HG03280 (cell line): ENCODE data around the gene PLEKHM3.
"Not testable (repeated sequence)": the region's sequence is repeated elsewhere in the genome, so short reads cannot be mapped to it uniquely, and the experiment has no call there.

ENCODE experiments used
- ATAC-seq: cut with Tn5 transposase; IDR thresholded peaks from one replicate; pipeline ENCODE4 v1.9.1; 2021; ENCODE audit warnings: mild to moderate bottlenecking, moderate library complexity; ENCODE audit not compliant: unreplicated experiment

The PLEKHM3 gene

GRCh38 chr2:207831584-207832248 lies 193.6 kb downstream of the PLEKHM3 start:
- ATAC-seq: no peak

DNA sequence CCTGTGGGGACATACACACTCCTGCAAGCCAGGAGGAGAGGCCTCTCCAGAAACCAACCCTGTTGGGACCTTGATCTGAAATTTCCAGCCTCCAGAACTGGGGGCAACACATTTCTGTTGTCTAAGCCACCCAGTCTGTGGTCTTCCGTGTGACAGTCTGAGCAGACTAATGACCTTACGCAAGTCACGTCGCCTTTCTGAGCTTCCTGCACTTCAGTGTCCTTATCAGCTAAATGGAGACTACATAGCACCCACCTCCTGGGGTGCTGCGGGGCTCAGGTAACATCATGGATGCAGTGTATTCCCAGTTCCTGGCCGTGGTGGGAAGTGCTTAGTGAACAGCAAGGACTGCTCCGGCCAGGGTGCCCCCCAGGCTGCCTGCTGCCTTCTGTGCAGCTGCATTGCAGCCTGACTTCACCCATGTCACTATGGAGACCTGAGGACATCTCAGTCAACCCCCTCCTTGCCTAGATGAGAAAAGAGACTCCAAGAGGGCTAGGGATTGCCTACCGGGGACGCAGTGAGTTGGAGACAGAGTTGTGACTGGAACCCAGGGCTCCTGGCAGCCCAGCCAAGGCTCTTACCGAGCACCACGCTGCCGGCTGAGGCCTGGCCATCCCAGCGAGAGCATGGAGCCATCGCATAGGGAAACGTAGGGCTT lies 194.4 kb downstream of the PLEKHM3 start:
- no peak for ATAC-seq

DNA sequence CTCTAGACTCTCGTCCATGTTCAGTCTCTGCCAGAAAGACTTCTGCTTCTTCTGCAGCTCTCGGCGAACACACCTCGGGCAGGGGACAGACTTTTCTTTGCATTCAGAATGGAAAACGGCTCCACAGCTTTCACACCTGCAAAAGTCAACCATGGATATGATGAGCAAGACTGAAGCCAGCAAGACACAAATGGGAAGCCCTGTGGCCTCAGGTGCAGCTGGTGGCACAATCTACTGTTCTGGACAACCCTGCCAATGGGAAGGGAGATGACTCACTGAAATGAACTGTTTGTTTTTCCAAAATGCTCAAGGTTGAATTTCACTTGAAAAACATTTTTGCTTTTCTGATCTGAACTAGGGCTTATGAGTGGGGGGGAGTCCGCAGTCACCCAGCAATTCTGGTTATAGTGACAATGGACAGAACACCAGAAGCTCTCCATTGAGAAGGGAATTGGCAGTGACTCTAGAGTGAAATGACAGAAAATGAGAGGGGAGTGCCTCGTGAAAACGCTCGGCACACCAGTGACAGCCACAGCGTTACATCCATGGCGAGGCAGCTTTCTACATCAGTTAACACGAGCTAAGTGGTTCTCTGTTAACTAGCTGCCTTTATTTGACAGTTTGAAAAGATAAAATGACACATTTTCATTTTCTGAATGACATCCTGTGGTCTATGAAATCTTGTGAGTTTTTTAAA lies 196.8 kb downstream of the PLEKHM3 start:
- no peak for ATAC-seq

GRCh38 chr2:207825978-207826377 lies 199.3 kb downstream of the PLEKHM3 start:
- no peak for ATAC-seq

DNA sequence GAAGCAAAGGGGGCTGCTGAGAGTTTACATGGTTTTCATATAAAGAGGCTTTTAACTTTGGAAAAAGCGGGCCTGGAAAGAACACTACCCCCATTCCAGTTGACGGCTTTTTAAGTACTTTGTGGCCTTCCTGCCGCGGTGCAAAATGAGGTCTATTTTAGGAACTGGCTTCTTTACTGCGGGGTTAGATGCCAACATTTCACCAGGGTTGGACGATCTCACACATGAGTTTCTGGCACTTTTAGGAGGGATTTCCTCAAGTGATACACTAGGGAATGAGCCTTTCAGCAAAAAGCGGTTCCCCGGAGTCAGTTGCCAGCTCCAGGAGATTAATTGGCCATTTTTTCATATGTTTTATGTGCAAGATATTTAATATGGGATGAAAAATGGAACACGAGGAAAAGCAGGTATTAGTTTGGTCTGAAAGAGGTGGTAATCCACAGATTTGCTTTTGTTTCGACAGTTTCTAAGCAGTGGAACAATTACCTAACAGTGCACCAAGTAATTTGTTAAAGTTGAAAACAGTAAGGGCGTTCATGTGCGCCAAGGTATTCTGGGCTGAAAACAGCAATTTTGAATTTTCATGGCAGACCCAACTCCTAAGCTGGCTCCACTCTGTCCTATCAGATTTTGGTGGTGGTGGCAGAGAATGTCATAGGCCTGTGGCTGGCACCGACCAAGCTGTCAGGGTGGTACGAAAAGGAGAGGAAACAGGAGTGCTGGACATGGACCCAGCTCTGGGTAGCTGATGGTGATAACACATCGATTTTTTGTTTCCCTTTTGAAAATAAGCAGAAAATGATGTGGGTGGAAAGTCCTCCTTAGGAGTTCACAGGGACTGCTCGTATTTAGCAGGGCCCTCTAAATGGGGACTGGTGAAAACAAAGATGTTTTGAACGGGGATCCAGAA lies 200.0 kb downstream of the PLEKHM3 start:
- no peak for ATAC-seq

DNA sequence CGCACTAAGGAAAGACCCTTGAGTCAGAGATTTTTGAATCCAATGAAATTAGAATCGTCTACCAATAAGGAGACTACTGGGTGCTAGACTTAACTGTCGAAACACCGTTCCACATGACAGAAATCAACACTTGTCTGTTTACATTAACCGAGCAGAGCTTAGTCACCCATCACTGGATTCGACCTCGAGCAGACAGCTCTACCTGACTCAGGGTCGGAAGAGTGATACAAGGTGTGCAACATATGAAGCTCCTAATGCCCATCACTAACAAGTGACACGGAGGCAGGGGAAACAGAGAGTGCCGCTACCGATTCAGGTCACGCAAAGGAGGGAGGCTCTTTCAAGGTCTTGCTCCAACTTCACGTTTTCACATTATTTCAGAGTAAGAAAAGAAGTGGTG lies 201.5 kb downstream of the PLEKHM3 start:
- no peak for ATAC-seq

DNA sequence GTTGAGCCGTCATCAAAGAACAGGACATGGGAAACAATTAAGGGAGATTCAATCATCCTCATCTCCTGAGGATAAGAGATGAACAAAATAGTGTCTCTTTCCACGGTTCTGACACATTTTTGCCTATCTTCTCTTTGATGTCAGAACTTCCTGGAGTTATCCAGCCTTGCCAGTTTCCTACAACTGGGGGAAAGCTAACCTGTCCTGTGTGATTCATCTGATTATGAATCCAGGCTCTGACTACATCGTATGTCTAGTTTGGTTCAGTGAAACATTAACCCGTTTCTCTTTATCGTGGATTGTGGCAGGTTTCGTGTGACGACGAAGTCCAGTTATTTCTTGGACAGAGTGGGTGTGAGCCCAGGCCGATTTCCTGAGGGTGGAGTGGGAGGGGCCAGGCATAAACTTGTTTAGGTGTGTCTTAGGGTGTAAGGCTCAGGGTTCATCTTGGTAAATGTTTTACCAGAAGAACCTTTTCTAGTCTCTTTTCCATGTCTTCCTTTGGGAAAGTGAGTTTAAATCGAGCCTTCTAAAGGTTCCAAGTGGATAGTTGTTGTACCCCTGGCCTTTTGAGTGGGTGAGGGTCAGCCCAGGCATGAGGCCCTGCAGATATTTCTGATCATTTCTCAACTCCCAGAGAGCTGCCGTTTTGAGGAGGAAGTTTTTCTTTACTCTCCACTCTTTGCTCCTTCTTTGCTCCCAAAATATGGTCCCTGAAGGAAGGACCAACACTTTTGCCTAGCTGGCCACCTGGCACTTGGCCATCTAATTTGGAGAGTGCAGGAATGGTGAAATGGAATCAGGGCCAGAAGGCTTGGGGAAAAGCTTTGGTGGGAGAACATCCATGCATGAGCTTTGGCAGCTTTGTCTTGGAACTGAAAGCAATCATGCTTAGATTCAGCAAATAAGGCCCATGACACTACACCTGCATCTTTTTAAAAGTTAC lies 205.2 kb downstream of the PLEKHM3 start:
- ATAC-seq: no peak

- ATAC-seq: no peak
These were observed 206.1 kb downstream of the PLEKHM3 start for GRCh38 chr2:207819021-207819797.

DNA sequence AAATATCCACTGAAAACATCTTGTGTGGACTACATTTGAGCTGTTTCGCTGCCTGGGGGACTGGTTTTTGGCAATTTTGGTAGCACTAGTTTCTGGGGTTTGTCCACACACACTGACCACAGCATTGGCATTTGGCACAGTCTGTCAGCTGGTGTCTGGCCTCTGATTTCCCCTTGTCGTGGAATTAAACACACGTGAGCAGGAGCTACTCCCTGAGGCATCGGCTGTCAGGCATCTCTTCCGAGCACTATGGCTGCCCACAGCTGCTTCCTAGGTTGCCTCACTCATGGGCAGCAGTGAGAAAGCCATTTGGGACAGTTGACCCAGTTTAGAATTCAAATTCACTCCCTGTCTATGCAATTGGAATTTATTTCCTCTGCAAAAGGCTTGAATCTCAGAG lies 208.8 kb downstream of the PLEKHM3 start:
- no peak for ATAC-seq

DNA sequence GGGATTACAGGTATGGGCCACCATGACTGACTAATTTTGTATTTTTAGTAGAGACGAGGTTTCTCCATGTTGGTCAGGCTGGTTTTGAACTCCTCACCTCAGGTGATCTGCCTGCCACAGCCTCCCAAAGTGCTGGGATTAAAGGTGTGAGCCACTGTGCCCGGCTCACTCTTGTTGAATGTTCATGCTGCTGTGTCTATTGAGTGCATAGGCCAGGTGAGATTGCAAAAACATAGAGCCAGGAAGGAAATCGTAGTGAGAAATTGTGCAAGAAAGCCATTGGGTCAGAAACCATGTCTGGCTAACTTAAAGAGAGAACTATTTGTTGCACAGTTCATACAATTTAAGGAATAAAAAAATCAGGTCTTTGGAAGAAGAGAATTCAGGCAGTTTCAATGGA lies 210.1 kb downstream of the PLEKHM3 start:
- ATAC-seq: no peak

- ATAC-seq: no peak
These were observed 211.4 kb downstream of the PLEKHM3 start for GRCh38 chr2:207813942-207814341.

GRCh38 chr2:207813221-207813916 lies 212.0 kb downstream of the PLEKHM3 start:
- no peak for ATAC-seq

GRCh38 chr2:207812726-207813080 lies 212.6 kb downstream of the PLEKHM3 start:
- no peak for ATAC-seq

DNA sequence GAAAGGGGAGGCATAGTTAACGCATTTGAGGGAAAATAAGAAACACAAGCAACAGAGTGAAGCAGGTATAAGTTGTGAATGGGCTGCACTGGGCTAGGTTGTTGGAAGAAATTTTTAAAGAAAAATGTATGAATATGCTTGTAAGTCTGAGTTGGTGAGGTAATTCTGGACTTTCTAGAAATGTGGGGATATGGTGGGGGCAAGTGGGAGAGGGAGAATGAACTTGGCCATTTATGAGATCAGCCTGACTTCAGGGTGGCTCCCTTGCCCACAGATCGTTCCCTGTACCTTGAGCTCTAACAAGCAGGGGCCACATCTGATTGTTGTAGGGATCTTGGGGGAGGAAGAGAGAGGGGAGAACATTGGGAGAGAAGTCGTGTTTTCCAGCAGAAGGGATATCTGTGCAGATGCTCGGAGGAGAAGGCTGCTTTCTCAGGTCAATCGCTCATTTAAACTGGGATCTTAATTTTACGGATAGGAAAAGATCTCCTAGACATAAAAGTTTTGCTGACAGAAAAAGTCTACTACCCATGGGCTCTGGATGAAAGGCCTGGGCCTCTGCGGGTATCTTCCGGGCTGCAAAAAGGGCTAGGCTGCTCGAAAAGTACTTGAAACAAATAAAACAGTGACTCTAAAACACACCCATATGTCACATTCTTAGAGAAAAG lies 213.1 kb downstream of the PLEKHM3 start:
- ATAC-seq: no peak

GRCh38 chr2:207811658-207812057 lies 213.7 kb downstream of the PLEKHM3 start:
- ATAC-seq: not testable (repeated sequence)

DNA sequence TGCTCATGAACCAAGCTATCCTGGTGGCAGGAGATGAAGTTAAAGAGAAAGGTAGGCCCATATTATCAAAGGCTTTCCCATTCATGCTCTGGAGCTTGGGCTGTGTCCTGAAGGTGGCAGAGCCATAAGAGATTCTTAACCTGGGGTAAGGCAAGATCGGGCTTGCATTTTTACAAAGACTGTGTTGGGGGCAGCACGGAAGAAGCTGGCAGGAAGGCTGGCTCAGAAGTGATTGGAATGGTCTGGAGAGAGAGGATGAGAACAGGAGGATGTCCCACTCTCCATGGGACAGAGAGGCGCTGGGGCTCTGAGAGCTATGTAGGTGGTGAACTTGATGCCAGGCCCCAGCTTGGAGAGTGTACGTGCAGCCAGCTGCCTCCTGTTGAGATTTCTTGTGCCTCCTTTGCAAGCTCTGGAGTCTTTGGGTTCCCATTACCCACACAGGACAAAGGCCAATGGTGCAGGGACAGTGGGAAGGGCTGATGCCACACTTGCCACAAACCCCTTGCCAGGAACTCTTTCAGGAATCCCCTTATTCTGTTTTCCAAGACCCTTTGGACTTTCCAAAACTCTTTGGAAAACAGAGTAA lies 215.0 kb downstream of the PLEKHM3 start:
- no peak for ATAC-seq

DNA sequence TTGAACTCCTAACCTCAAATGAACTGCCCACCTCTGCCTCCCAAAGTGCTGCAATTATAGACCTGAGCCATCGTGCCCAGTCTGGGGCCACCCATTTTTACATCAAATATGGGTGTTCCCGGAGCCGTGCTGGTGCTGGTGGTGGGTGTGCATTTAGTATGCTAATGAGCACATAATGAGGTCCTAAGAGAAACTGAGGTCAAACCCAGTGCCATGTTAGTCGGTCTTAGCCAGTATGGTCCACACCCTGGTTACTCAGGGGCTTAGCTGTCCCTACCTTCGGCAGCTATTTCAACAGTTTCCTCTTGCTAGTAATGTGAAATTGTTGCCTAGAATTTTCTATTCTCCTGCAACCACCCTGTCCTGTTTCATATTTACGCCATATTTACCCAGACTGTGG lies 217.2 kb downstream of the PLEKHM3 start:
- ATAC-seq: no peak

DNA sequence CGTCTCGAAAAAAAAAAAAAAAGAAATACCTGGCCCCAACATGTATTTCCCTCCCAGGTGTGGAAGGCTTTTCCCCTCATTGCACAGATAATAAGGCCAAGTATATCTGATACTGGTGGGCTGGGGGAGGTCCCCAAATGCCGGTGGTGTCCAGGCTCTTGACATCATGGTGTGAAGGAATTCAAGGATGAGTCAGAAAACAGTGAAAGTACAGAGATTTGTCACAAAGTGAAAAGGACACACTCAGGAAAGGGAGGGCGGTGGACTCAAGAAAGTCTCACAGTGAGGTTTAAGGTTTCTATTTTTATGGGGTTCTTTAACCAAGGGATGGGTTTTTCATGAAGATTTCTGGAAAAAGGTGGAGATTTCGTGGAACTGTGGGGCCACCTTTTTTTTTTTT lies 217.8 kb downstream of the PLEKHM3 start:
- ATAC-seq: no peak
